ENCODE measurements around the gene GCGR.

GCGR gene

DNA sequence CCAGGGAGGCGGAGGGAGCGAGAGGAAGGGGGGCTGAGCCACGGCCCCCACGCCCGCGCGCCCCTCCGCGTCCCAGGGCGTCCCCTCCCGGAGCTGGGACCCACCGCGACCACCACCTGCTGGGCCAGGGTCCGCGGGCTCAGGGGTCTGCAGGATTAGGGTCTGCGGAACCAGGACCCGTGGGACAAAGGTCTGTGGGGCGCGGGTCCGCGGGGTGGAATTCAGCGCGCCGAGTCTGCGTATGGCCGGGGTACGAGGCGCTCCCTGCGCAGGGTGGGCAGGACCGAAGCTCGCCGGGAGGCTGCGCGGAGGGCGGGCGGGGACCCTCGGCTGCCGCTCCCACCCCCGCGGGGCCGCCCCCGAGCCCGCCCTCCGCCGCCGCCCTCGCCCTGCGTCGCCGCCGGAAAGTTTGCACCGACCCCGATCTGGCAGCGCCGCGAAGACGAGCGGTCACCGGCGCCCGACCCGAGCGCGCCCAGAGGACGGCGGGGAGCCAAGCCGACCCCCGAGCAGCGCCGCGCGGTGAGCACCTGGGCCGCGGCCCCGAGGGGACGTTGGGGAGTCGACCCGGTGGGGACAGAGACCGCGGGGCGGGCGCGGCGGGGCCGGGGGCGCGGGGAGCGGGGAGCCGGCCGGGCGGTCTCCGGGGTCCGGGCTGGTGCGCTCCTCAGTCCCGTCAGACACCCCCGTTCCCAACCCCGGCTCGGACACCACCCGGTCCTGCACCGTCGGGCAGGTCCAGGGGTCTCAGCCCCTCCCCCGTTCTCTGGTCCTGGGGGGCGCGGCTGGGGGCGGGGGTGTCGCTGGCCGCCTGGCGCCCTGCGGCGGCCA, at the start of gene GCGR:
TSS of gene GCGR (plus strand) at position 423 of the 831 bp plus-strand sequence. CDS start 4,869 bp downstream, outside the sequence.
- TF ChIP-seq, protein P1, sequence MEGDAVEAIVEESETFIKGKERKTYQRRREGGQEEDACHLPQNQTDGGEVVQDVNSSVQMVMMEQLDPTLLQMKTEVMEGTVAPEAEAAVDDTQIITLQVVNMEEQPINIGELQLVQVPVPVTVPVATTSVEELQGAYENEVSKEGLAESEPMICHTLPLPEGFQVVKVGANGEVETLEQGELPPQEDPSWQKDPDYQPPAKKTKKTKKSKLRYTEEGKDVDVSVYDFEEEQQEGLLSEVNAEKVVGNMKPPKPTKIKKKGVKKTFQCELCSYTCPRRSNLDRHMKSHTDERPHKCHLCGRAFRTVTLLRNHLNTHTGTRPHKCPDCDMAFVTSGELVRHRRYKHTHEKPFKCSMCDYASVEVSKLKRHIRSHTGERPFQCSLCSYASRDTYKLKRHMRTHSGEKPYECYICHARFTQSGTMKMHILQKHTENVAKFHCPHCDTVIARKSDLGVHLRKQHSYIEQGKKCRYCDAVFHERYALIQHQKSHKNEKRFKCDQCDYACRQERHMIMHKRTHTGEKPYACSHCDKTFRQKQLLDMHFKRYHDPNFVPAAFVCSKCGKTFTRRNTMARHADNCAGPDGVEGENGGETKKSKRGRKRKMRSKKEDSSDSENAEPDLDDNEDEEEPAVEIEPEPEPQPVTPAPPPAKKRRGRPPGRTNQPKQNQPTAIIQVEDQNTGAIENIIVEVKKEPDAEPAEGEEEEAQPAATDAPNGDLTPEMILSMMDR (IDR thresholded peaks at IDR 0.05; ENCODE audit: borderline replicate concordance, extremely low read depth, low read length, poor library complexity, severe bottlenecking): no peak
- no peak for TF ChIP-seq EZH2 (IDR thresholded peaks at IDR 0.05; ENCODE audit: borderline replicate concordance, low read depth, low read length, severe bottlenecking)
- H3K79me2 ChIP-seq (ENCODE audit: insufficient read depth, low read length): no peaks in the 10 kb centered on the region
- no peak within 1 kb of the TSS for H3K4me2 ChIP-seq (ENCODE audit: insufficient read depth, low read length)
- no peaks in the 10 kb centered on the region for H3K27me3 ChIP-seq (ENCODE audit: insufficient read depth, low read length, poor library complexity)
- H3K4me3 ChIP-seq (ENCODE audit: low read depth in 1 of 2, low read length in 2 of 2): no peak within 1 kb of the TSS
- H3K9ac ChIP-seq (ENCODE audit: low read depth, low read length): no peak within 1 kb of the TSS
- H3K36me3 ChIP-seq (ENCODE audit: insufficient read depth, low read length): no peaks in the 10 kb centered on the region
- H3K27ac ChIP-seq (ENCODE audit: low read length): no peak within 1 kb of the TSS
- H4K20me1 ChIP-seq (ENCODE audit: insufficient read depth, low read length): 0 out of 2 replicates have a peak, but pooled peaks cover 3% of the 10 kb centered on the region
- no peak for DNase-seq
- H3K9me3 ChIP-seq (ENCODE audit: insufficient read depth, low read length, severe bottlenecking): no peaks in the 10 kb centered on the region
- no peak within 1 kb of the TSS for H2AFZ ChIP-seq (ENCODE audit: low read depth, low read length)
- no peak for ATAC-seq (ENCODE audit: insufficient read depth, low read depth)
- H3K4me1 ChIP-seq (ENCODE audit: insufficient read depth, low read length): peaks cover 8% of the 10 kb centered on the region; the same call in 1 of the 2 replicates

- no peak for ATAC-seq (ENCODE audit: insufficient read depth, low read depth)
- DNase-seq: no peak
- H3K79me2 ChIP-seq (ENCODE audit: insufficient read depth, low read length): no peaks in the 10 kb centered on the region
- TF ChIP-seq, protein P1 (IDR thresholded peaks at IDR 0.05; ENCODE audit: borderline replicate concordance, extremely low read depth, low read length, poor library complexity, severe bottlenecking): no peak
- no peak for TF ChIP-seq EZH2 (IDR thresholded peaks at IDR 0.05; ENCODE audit: borderline replicate concordance, low read depth, low read length, severe bottlenecking)
- no peaks in the 10 kb centered on the region for H3K9me3 ChIP-seq (ENCODE audit: insufficient read depth, low read length, severe bottlenecking)
- H3K27ac ChIP-seq (ENCODE audit: low read length): no peak overlapping the region
- no peak overlapping the region for H2AFZ ChIP-seq (ENCODE audit: low read depth, low read length)
- H4K20me1 ChIP-seq (ENCODE audit: insufficient read depth, low read length): no peaks in the 10 kb centered on the region; the same call in 1 of the 2 replicates
- no peaks in the 10 kb centered on the region for H3K36me3 ChIP-seq (ENCODE audit: insufficient read depth, low read length)
- no peak overlapping the region for H3K4me3 ChIP-seq (ENCODE audit: low read depth in 1 of 2, low read length in 2 of 2)
- no peak overlapping the region for H3K4me2 ChIP-seq (ENCODE audit: insufficient read depth, low read length)
- H3K27me3 ChIP-seq (ENCODE audit: insufficient read depth, low read length, poor library complexity): no peaks in the 10 kb centered on the region
- no peaks in the 10 kb centered on the region for H3K4me1 ChIP-seq (ENCODE audit: insufficient read depth, low read length)
- H3K9ac ChIP-seq (ENCODE audit: low read depth, low read length): no peak overlapping the region
These were observed 11.0 kb upstream of the GCGR start for GRCh38 chr17:81792675-81793615.

- Histone ChIP-seq H2AFZ (ENCODE audit: low read depth, low read length) (no peak overlapping the region), H3K4me2 (ENCODE audit: insufficient read depth, low read length) (no peak overlapping the region), H3K27me3 (ENCODE audit: insufficient read depth, low read length, poor library complexity) (no peaks in the 10 kb centered on the region), H3K36me3 (ENCODE audit: insufficient read depth, low read length) (no peaks in the 10 kb centered on the region), H3K4me3 (ENCODE audit: low read depth in 1 of 2, low read length in 2 of 2) (no peak overlapping the region), H3K9ac (ENCODE audit: low read depth, low read length) (no peak overlapping the region), H4K20me1 (ENCODE audit: insufficient read depth, low read length) (no peaks in the 10 kb centered on the region; the same call in 1 of the 2 replicates), H3K4me1 (ENCODE audit: insufficient read depth, low read length) (no peaks in the 10 kb centered on the region), H3K27ac (ENCODE audit: low read length) (no peak overlapping the region), H3K79me2 (ENCODE audit: insufficient read depth, low read length) (no peaks in the 10 kb centered on the region), H3K9me3 (ENCODE audit: insufficient read depth, low read length, severe bottlenecking) (no peaks in the 10 kb centered on the region)
- TF ChIP-seq, protein P1 (IDR thresholded peaks at IDR 0.05; ENCODE audit: borderline replicate concordance, extremely low read depth, low read length, poor library complexity, severe bottlenecking): no peak
- no peak for TF ChIP-seq EZH2 (IDR thresholded peaks at IDR 0.05; ENCODE audit: borderline replicate concordance, low read depth, low read length, severe bottlenecking)
- DNase-seq (no peak), ATAC-seq (ENCODE audit: insufficient read depth, low read depth) (no peak)
These were observed 9.9 kb upstream of the GCGR start for GRCh38 chr17:81794074-81794476.
